ENCODE results near the gene LELP1. TPM values are rescaled to one million over a fixed set of nuclear protein-coding genes. Genes with fewer than 3 reads are reported as not detected.

LELP1 gene
- total and polyA plus RNA-seq, 2 of the 8 experiments (the other 6 are each of a cell fraction or from before 2014, with no cell fraction given) = not detected

DNA sequence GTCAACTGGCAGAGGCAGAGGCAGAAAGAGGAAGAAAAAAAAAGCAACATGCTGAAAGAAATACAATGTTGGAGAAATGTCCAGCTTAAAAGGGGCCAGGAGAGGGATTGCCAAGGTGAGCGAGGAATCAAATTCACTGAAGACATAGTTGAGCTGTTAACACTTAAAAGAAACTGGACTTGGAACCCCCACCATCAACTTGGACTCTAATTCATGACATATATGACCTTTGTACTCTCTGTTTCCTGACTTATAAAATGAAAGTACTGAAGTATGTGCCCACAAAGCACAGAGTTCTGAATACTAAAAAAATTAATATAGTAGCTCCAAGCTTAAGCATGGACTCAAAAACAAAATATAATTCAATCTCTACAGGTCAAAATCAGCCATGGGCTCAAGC is 30.2 kb downstream of the LELP1 start:
- H3K9me3 ChIP-seq (ENCODE audit: insufficient read depth in 2 of 2, low read depth in 1 of 2, low read length in 1 of 2) = 0 out of 4 replicates have a peak, but pooled peaks cover 0 to 3% of the 10 kb centered on the region in 2 experiments
- no peak overlapping the region for H2AK5ac ChIP-seq (ENCODE audit: low read depth, low read length)
- no peak overlapping the region for H3K4me3 ChIP-seq (ENCODE audit: extremely low read depth in 1 of 4, insufficient read depth in 2 of 4, low read depth in 3 of 4, low read length in 4 of 4)
- no peaks in the 10 kb centered on the region for H3K23me2 ChIP-seq (ENCODE audit: low read depth, low read length)
- 82% methylated on average over 1 of the region's 1 CpG; no CpG with 5 or more reads in 1 of the 2 experiments for WGBS, 2 experiments (ENCODE audit: extremely low coverage in 1 of 2, insufficient coverage in 1 of 2, insufficient read length in 1 of 2, insufficient replicate concordance in 2 of 2, low coverage in 1 of 2, low lambda C conversion rate in 2 of 2, missing lambda C conversion rate in 1 of 2)
- ChIA-PET POLR2A (ENCODE audit: partially characterized antibody) (no interaction called here), CTCF (ENCODE audit: partially characterized antibody) (interaction anchor here (0.6 to 2.8 kb wide), 7 partner anchors 11 to 370 kb away, joined by 3 to 16 read pairs (median 6); no protein-coding TSS in a partner anchor)
- no peak overlapping the region for H4K5ac ChIP-seq (ENCODE audit: insufficient read length, low read depth, low read length)
- TF ChIP-seq CHD2 (IDR thresholded peaks at IDR 0.05; ENCODE audit: low read length) (no peak), JUN (IDR thresholded peaks at IDR 0.05; ENCODE audit: low read depth, low read length) (no peak), NRF1 (IDR thresholded peaks at IDR 0.05; ENCODE audit: low read depth, low read length) (no peak), TCF12 (IDR thresholded peaks at IDR 0.05; ENCODE audit: low read depth, low read length) (no peak), BRCA1 (IDR thresholded peaks at IDR 0.05; ENCODE audit: low read depth, low read length) (no peak), KDM1A (IDR thresholded peaks at IDR 0.05; ENCODE audit: borderline replicate concordance, low read length) (no peak), SAP30 (IDR thresholded peaks at IDR 0.05; ENCODE audit: insufficient read depth, insufficient replicate concordance, low read length) (no peak)
- TF ChIP-seq, protein P1, sequence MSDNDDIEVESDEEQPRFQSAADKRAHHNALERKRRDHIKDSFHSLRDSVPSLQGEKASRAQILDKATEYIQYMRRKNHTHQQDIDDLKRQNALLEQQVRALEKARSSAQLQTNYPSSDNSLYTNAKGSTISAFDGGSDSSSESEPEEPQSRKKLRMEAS (IDR thresholded peaks at IDR 0.05) = no peak
- no peak overlapping the region for H2BK15ac ChIP-seq (ENCODE audit: low read length)
- H3K18ac ChIP-seq (ENCODE audit: extremely low read depth, low read length) = no peak overlapping the region
- no peaks in the 10 kb centered on the region for H4K20me1 ChIP-seq (replicated peaks in 1 of 2; ENCODE audit: control insufficient read depth in 1 of 2, insufficient read depth in 2 of 2, low read length in 2 of 2)
- no peak overlapping the region for H2BK12ac ChIP-seq (ENCODE audit: low read depth, low read length)
- no peak overlapping the region for H4K8ac ChIP-seq (ENCODE audit: extremely low read depth, insufficient read depth, low read length)
- H3K56ac ChIP-seq (replicated peaks; ENCODE audit: insufficient read length, low read depth, low read length) = no peak overlapping the region
- H3K4me1 ChIP-seq (replicated peaks in 1 of 4; ENCODE audit: control insufficient read depth in 3 of 4, insufficient read depth in 4 of 4, low read length in 3 of 4) = no peaks in the 10 kb centered on the region
- H3K9ac ChIP-seq (replicated peaks in 1 of 4; ENCODE audit: extremely low read depth in 1 of 4, low read depth in 3 of 4, low read length in 3 of 4) = no peak overlapping the region
- no peak overlapping the region for H3K4ac ChIP-seq (replicated peaks; ENCODE audit: insufficient read length, low read depth, low read length)
- H2AFZ ChIP-seq (ENCODE audit: low read length) = no peak overlapping the region
- H3K4me2 ChIP-seq (ENCODE audit: insufficient read depth in 1 of 2, low read depth in 2 of 2, low read length in 2 of 2) = no peak overlapping the region
- no peaks in the 10 kb centered on the region for H3K36me3 ChIP-seq (ENCODE audit: control insufficient read depth in 2 of 4, insufficient read depth in 4 of 4, low read length in 3 of 4)
- FAIRE-seq (no peak), DNase-seq (ENCODE audit: low read depth in 1 of 2, low spot score in 2 of 2) (no peak)
- no peak overlapping the region for H4K91ac ChIP-seq (replicated peaks; ENCODE audit: insufficient read length, low read length)
- no peaks in the 10 kb centered on the region for H3K79me2 ChIP-seq (ENCODE audit: control insufficient read depth in 1 of 2, insufficient read depth in 2 of 2, low read length in 2 of 2)
- H3K14ac ChIP-seq (ENCODE audit: insufficient read length) = no peak overlapping the region
- no peak overlapping the region for H3K23ac ChIP-seq (ENCODE audit: insufficient read length)
- no peaks in the 10 kb centered on the region for H3K27me3 ChIP-seq (replicated peaks in 1 of 4; ENCODE audit: control insufficient read depth in 3 of 4, extremely low read depth in 1 of 4, insufficient read depth in 3 of 4, low read length in 3 of 4)
- no peak overlapping the region for H2BK5ac ChIP-seq (ENCODE audit: low read depth, low read length)
- no peak overlapping the region for H2BK120ac ChIP-seq (replicated peaks; ENCODE audit: low read depth, low read length)
- no peaks in the 10 kb centered on the region for H3K79me1 ChIP-seq (ENCODE audit: low read depth, low read length)
- no peak overlapping the region for H3K27ac ChIP-seq (ENCODE audit: low read depth, low read length)
- H2BK20ac ChIP-seq (ENCODE audit: low read length) = no peak overlapping the region

All from H1 (cell line).